Posterior vena cava (tissue), 2 donors: ENCODE measurements around the gene TNNC1. TPM values are rescaled to one million over a fixed set of nuclear protein-coding genes. Genes with fewer than 3 reads are reported as not detected.

Experiments used
- DNase-seq: peaks from one replicate; pipeline ENCODE4 v3.0.0-alpha.2; 2020; ENCODE audit warnings: low spot score
- intact Hi-C, 2 donors: fragments of 100-400 bp; cut with DNase I; formaldehyde crosslinking; loops; one replicate each; pipeline versions ENCODE4 v1.14.1 to v1.14.2; 2022 to 2023
- total RNA-seq, 2 donors: library from RNA; stranded (reverse); fragmentation: NEBNext Ultra II Directional; extraction: Animal tissue kit (Norgen Biotek cat#: 25700); gene quantifications; one replicate each; pipeline ENCODE4 v1.2.1, GENCODE V29; 2021
- donor health status: DM: yes; HTN: yes; CAD: no.
- donor health status: DM: yes; HTN: yes; CAD: no.

The TNNC1 gene
- total RNA-seq, 2 donors from 2014 or later: 3.5 to 5.5 TPM

DNA sequence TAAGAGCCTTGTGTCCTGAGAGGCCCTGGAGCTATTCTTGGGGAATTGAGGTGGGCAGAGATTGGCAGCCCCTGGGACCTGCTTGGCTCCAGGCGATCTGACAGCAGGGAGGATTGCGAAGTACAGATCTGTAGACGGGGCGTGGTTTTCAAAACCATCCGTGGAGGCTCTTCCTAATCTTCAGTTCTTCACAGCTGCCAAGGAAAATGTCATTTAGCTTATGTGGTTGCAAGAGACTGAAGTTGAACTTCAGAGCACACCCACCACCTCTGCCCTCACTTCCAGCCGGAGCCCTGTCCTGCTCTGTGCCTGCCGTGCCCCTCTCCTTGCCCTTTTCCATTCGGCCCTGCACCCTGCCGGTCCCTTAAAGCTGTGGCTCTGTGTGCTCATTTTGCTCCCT is 14.5 kb upstream of the TNNC1 start:
- intact Hi-C loops: no loop called here
- DNase-seq: no peak

- intact Hi-C loops: no loop called here
- DNase-seq: no peak
Observed at GRCh38 chr3:52463416-52463815, 9.6 kb upstream of the TNNC1 start.

DNA sequence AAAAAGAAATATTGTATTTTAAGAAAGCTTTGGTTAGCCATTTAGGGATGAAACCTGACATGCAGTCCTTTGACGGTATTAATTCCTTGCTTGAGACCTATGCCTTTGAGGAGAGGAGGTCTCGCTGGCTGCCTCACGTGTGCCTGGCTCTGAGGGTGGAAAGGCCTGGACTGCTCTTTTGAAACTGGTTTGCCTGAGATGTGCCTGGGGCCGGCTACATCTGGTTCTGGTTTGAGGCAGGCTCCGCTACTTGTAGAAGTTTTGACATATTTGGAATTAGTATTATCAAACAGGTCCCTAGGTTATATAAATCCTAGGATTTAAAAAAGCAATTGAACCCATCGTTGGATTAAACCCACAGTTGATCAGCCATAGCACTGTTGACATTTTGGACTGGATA is 8.0 kb upstream of the TNNC1 start:
- no peak for DNase-seq
- intact Hi-C loops: no loop called here

GRCh38 chr3:52458770-52459545 is 5.1 kb upstream of the TNNC1 start:
- intact Hi-C loops: no loop called here
- DNase-seq: no peak

GRCh38 chr3:52458031-52458760 is 4.4 kb upstream of the TNNC1 start:
- no peak for DNase-seq
- intact Hi-C loops: no loop called here

DNA sequence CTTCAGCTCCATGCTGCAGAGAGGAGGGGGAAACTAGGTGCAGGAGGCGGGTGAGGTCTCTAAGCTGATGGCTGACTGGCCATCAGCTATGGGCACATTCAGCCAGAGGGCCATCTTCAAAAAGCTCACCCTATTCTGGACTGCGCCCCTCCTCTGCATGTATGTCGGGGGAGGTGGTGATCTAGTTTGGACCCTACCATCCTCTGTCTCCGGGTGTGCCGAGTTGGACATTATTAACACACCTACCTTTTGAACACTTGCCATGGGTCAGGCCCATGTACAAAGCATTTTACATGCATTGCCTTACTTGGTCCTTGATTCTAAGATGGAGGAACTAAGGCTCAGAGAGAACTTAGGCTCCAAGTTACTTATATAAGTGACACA is 3.0 kb upstream of the TNNC1 start:
- no peak for DNase-seq
- intact Hi-C loops: no loop called here

DNA sequence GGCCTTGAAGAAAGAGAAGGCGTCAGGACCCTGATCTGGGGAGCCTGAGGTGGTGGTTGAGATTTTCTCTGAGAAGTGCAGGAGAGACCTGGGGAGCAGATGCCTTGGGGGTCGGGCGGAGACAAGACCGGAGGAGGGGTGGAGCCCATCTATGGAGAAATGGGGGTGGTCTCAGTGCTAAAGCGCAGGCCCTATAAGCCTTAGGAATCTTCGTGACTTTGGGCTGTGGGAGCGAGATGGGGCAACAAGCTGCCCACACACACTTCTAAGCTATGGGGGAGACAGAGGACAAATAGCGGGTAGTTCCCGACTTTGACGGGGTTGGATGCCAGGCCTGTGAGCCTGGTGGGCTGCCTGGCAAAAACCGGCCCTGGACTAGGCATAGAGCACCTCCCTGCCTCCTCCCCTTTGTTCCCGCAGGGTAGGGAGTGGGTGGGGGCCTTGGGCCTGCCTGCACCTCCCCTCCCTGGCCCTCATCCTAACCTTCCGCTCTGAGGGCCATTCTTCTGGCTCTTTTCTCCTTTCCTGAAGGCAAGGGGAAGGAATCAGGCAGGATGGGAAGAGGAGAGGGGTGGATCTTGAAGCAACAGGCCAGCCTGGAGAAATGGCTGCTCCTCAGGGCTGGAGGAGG is 2.4 kb upstream of the TNNC1 start:
- no peak for DNase-seq
- intact Hi-C loops: no loop called here

DNA sequence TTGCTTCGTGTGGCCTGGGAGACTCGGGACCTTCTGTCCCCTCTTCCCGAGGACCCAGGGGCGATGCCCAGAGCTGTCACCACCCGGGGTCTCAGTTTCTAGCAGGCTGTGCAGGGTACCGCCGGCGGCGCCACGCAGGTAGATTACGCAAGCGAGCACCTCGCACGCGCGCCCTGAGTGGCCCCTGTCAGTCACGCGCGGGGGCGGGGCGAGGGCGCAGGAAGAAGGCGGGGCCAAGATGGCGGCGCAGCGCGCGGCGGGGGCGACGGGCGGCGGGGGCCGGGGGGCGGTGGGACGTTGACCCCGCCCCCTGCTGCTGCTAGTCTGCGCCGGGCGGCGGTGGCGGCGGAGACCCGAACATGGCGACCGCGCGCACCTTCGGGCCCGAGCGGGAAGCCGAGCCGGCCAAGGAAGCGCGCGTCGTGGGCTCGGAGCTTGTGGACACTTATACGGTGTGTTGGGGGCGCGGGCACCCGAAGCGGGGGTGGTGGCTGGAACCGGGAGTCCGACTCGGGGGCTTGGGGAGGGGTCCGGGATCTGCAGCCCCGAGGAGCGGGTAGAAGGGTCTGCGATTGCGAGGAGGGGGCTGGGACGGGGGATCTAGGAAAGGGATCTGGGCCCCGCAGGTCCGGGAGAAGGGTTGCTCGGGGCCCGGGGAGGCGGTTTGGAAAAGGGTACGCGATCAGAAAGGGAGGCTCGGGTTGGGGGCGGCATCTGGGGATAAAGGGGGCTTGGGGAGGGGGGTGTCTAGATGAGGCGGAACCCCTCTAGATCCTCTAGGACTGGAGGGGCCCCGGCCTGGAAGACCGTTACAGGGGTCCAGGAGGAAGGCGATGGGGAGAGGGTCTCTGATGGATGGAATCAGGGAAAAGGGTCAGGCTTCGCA is 1.7 kb upstream of the TNNC1 start, which contains the start of gene NISCH:
TSS of gene NISCH (plus strand) at position 322 of the 886 bp plus-strand sequence. CDS start at position 360, 38 bp downstream.
- peak; percentile 96 for DNase-seq
- intact Hi-C loops: no loop called here

- DNase-seq: no peak
Observed at GRCh38 chr3:52454938-52455282, 1.1 kb upstream of the TNNC1 start.

DNA sequence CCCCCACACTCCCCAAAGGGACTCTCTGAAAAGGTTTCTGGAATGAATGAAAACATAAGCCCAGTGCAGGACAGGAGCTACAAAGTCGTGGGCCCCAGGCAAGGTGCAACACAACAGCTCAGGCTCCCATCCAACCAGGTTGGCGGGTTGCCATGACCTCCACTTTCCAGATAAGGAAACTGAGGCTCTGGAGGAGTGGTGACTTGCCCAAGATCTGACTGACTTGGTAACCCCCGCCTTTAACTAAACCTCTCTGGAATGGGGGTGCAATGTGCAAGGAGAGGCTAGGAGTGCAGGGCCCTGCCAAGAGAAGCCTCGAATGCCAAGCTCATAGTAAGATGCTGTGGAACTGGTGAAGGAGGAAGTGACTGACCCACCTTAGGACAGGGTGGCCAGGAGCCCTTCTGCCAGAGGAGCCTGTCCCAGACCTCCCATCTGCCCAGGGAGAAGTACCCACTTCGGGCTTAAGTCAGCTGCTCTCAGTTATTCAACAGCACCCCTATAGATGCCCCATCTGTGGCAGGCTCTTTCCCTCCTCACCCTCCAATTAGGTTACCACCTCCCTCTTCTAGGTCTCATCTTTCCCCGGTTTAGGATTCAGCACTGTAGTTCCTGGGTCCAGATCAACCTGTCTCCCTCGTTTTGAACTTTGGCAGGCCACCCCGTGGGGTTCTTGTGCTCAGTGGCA is 553 bp upstream of the TNNC1 start:
- intact Hi-C loops: no loop called here
- no peak for DNase-seq

More at GRCh38 chr3:52454938-52455282, 1.1 kb upstream of the TNNC1 start:
- intact Hi-C loops: no loop called here

DNA sequence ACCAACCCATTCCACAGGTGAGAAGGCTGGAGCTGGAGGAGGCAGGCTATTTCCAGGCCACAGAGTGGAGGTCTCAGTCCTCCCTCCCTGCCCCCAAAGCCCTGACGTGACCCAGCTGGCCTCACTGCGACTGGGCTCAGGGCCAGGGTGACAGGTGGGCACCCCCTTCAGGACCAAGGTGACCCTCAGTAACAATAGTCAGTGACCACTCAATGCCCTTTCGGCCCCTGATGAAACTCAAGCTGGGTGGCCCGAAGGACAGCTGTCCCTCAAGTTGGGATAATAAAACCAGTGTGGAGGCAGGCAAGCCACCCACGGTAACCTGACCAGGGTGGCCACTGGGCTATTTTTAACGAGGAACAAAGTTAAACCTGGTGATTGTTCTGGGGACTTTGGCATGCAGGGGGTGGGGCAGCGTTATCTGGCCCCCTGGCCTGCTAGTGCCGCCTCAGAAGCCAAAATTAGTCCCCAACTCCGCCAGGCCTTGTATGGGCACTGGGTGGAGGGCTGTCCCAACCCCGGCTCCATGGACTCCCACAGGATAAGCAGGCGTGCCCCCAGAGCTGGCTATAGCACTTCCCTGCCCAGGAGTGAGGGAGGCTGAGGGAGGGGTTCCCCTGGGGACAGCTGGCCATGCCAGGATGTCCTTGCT is 1.1 kb downstream of the TNNC1 start:
- DNase-seq: no peak
- intact Hi-C loops: no loop called here

- DNase-seq: no peak
- intact Hi-C loops: no loop called here
Observed at GRCh38 chr3:52452126-52452525, 1.7 kb downstream of the TNNC1 start.

- no peak for DNase-seq
- intact Hi-C loops: no loop called here
Observed at GRCh38 chr3:52451237-52452083, 2.4 kb downstream of the TNNC1 start.

- no peak for DNase-seq
- intact Hi-C loops: no loop called here
Observed at GRCh38 chr3:52450489-52451236, 3.2 kb downstream of the TNNC1 start.

DNA sequence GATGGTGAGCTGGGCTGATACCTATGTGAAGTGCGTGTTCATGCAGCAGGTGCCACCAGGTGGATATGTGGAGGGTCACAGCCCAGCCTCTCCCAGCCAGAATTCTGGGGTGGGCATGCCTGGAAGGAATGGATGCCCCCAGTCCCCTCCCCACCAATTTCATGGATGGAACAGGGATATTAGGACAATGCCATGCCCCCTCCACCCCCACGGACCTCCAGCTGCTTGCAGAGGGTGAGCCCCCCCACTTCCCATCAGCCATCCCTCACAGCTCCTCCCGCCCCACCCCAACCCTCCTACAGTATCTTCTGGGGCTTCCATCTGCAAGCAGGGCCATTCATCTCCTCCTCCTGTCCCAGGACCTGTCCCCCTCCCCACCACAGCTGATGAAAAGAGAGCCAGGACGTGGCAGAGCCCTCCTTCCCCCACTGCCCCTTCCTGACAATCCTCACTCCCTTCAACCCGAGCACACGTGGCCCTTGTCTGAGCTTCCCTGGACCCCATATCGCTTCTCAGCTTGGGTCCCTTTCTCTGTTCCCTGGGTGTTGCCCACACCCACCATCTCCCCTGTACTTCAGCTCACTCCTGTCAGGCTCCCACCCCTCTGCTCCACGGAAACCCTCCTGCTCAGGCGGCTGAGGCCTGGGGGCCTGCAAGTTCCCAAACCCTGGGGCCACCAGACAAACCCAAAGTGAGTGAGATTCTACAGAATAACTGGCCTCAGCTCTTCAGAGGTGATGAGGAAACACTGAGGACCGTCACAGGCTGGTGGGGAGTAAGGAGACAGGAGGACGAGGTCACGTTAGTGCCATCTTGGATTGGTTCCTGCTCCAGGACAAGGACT is 6.1 kb downstream of the TNNC1 start:
- intact Hi-C loops: loop anchor here in 1 of 2 donors (1.0 to 10.0 kb wide), 2 partner anchors 18 to 443 kb away; no protein-coding TSS in a partner anchor
- no peak for DNase-seq
